Fibroblast of skin of left quadriceps (primary cell): ENCODE data around the gene S100A6.
A peak's percentile ranks its signal among the peaks of the same experiment; 100 is the strongest.

Experiments
- DNase-seq, 2 experiments: peaks; one replicate each; pipeline ENCODE4 v3.0.0-alpha.2; 2013; ENCODE audit warnings: low read depth in 2 of 2

The S100A6 gene

GRCh38 chr1:153503766-153504165 is 32.0 kb downstream of the S100A6 start:
- DNase-seq, result no peak

GRCh38 chr1:153498746-153499145 is 37.0 kb downstream of the S100A6 start:
- no peak for DNase-seq

GRCh38 chr1:153495536-153495935 is 40.3 kb downstream of the S100A6 start:
- DNase-seq, result no peak

- no peak for DNase-seq
Measured at GRCh38 chr1:153494976-153495535, 40.7 kb downstream of the S100A6 start.

GRCh38 chr1:153493343-153493960 is 42.3 kb downstream of the S100A6 start:
- DNase-seq, result no peak

- DNase-seq, result peak; percentile 71 to 73
Measured at GRCh38 chr1:153490272-153491051, 45.3 kb downstream of the S100A6 start.

GRCh38 chr1:153488731-153489130 is 47.1 kb downstream of the S100A6 start:
- DNase-seq, result peak; percentile 51 to 53

- no peak for DNase-seq
Measured at GRCh38 chr1:153487707-153488106, 48.1 kb downstream of the S100A6 start.

GRCh38 chr1:153485863-153486262 is 49.9 kb downstream of the S100A6 start:
- no peak for DNase-seq
